Measurements from ENCODE around the gene TMEM156. TPM values are rescaled to one million over a fixed set of nuclear protein-coding genes. Genes with fewer than 3 reads are reported as not detected.
"Not testable (repeated sequence)": the region's sequence is repeated elsewhere in the genome, so short reads cannot be mapped to it uniquely, and the experiment has no call there.

The TMEM156 gene
- polyA plus RNA-seq, 1 experiment, result 0.07 TPM

GRCh38 chr4:38946919-38947318, 85.3 kb downstream of the TMEM156 start:
- no peaks in the 10 kb centered on the region for H3K27me3 ChIP-seq (ENCODE audit: control insufficient read depth, insufficient read depth, low read length)
- peaks cover 2% of the 10 kb centered on the region for H3K36me3 ChIP-seq (ENCODE audit: control insufficient read depth, insufficient read depth, low read length)
- POLR2A ChIA-PET, result no interaction called here
- no peak for DNase-seq (ENCODE audit: low read depth)
- CTCF ChIA-PET, result no interaction called here
- H3K4me3 ChIP-seq (ENCODE audit: low read depth, low read length), result no peak overlapping the region
- TF ChIP-seq, protein P1, sequence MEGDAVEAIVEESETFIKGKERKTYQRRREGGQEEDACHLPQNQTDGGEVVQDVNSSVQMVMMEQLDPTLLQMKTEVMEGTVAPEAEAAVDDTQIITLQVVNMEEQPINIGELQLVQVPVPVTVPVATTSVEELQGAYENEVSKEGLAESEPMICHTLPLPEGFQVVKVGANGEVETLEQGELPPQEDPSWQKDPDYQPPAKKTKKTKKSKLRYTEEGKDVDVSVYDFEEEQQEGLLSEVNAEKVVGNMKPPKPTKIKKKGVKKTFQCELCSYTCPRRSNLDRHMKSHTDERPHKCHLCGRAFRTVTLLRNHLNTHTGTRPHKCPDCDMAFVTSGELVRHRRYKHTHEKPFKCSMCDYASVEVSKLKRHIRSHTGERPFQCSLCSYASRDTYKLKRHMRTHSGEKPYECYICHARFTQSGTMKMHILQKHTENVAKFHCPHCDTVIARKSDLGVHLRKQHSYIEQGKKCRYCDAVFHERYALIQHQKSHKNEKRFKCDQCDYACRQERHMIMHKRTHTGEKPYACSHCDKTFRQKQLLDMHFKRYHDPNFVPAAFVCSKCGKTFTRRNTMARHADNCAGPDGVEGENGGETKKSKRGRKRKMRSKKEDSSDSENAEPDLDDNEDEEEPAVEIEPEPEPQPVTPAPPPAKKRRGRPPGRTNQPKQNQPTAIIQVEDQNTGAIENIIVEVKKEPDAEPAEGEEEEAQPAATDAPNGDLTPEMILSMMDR (IDR thresholded peaks at IDR 0.05; ENCODE audit: insufficient read depth, low read depth, low read length), result no peak

- H3K36me3 ChIP-seq (ENCODE audit: control insufficient read depth, insufficient read depth, low read length), result peaks cover 5% of the 10 kb centered on the region
- no peak for DNase-seq (ENCODE audit: low read depth)
- POLR2A ChIA-PET, result no interaction called here
- CTCF ChIA-PET, result no interaction called here
- TF ChIP-seq, protein P1 (IDR thresholded peaks at IDR 0.05; ENCODE audit: insufficient read depth, low read depth, low read length), result no peak
- no peak overlapping the region for H3K4me3 ChIP-seq (ENCODE audit: low read depth, low read length)
- H3K27me3 ChIP-seq (ENCODE audit: control insufficient read depth, insufficient read depth, low read length), result no peaks in the 10 kb centered on the region
Observed at GRCh38 chr4:38944440-38944839, 87.8 kb downstream of the TMEM156 start.

GRCh38 chr4:38943343-38943742, 88.9 kb downstream of the TMEM156 start:
- Histone ChIP-seq H3K36me3 (ENCODE audit: control insufficient read depth, insufficient read depth, low read length) (peaks cover 8% of the 10 kb centered on the region), H3K27me3 (ENCODE audit: control insufficient read depth, insufficient read depth, low read length) (no peaks in the 10 kb centered on the region), H3K4me3 (ENCODE audit: low read depth, low read length) (no peak overlapping the region)
- ChIA-PET CTCF (interaction anchor here (1.0 kb wide), 1 partner anchor 192 kb away, joined by 3 read pairs; no protein-coding TSS in a partner anchor), POLR2A (no interaction called here)
- no peak for DNase-seq (ENCODE audit: low read depth)
- TF ChIP-seq, protein P1 (IDR thresholded peaks at IDR 0.05; ENCODE audit: insufficient read depth, low read depth, low read length), result no peak

DNA sequence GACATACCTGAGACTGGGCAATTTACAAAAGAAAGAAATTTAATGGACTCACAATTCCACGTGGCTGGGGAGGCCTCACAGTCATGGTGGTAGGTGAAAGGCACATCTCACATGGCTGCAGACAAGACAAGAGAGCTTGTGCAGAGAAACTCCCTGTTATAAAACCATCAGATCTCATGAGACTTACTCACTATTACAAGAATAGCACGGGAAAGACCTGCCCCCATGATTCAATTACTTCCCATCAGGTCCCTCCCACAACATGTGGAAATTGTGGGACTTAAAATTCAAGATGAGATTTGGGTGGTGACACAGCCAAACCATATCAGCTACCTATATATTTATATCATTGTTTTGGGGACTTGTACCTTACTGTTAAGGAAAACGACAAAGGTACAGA, 90.3 kb downstream of the TMEM156 start:
- H3K36me3 ChIP-seq (ENCODE audit: control insufficient read depth, insufficient read depth, low read length), result peaks cover 16% of the 10 kb centered on the region
- H3K27me3 ChIP-seq (ENCODE audit: control insufficient read depth, insufficient read depth, low read length); H3K4me3 ChIP-seq (ENCODE audit: low read depth, low read length); CTCF ChIA-PET; DNase-seq (ENCODE audit: low read depth); POLR2A ChIA-PET: not testable (repeated sequence)

GRCh38 chr4:38940476-38940875, 91.7 kb downstream of the TMEM156 start:
- CTCF ChIA-PET, result no interaction called here
- TF ChIP-seq, protein P1 (IDR thresholded peaks at IDR 0.05; ENCODE audit: insufficient read depth, low read depth, low read length), result no peak
- DNase-seq (ENCODE audit: low read depth), result no peak
- H3K27me3 ChIP-seq (ENCODE audit: control insufficient read depth, insufficient read depth, low read length), result no peaks in the 10 kb centered on the region
- H3K4me3 ChIP-seq (ENCODE audit: low read depth, low read length), result no peak overlapping the region
- POLR2A ChIA-PET, result no interaction called here
- H3K36me3 ChIP-seq (ENCODE audit: control insufficient read depth, insufficient read depth, low read length), result peaks cover 17% of the 10 kb centered on the region

DNA sequence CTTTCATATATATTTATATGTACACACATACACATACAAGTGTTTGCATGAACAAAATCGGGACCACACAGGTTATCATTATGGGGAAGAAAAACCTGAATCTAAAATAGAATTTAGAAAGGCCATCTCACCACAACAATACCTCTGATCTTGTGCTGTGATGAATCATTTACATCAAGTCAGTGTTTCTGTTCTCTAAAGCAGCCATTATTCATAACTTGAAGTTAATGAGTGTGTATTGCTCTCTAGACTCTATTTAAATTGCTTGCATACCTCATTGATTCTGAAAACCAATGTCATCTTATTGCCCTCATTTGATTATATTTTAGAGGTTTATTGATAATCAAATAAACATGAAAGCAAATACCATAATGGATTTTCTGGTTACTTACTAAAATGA, 93.0 kb downstream of the TMEM156 start:
- no peak for DNase-seq (ENCODE audit: low read depth)
- ChIA-PET POLR2A (no interaction called here), CTCF (no interaction called here)
- TF ChIP-seq, protein P1 (IDR thresholded peaks at IDR 0.05; ENCODE audit: insufficient read depth, low read depth, low read length), result no peak
- H3K4me3 ChIP-seq (ENCODE audit: low read depth, low read length), result no peak overlapping the region
- H3K27me3 ChIP-seq (ENCODE audit: control insufficient read depth, insufficient read depth, low read length), result no peaks in the 10 kb centered on the region
- peaks cover 15% of the 10 kb centered on the region for H3K36me3 ChIP-seq (ENCODE audit: control insufficient read depth, insufficient read depth, low read length)
